Measurements from ENCODE around the gene LRRC4B.

DNA sequence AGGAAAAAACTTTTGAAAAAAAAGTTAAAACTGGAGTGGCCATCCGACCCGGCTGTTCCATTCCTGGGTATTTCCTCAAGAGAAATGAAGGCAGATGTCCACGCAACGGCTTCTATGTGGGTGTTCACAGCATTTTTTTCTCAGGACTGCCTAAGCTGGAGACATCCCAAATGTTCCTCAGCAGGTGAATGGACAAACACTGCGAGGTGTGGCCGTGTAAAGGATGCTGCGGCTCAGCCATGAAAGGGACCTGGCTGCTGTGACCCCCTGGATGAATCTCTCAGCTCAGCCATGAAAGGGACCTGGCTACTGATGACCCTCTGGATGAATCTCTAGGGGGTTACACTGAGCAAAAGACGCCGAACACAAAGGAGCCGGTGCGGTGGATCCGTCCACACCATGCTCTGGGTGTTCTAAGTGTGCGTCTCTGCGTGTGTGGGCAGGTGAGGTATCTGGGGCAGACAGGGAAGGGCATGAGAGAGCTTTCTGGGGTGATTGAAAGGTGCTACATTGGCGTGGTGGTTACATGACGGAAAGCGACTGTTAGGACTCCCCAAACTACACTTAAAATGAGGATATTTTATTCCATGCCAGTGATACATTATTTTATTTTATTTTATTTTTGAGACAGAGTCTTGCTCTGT is 47.3 kb downstream of the LRRC4B start:
- TF ChIP-seq, protein P1, sequence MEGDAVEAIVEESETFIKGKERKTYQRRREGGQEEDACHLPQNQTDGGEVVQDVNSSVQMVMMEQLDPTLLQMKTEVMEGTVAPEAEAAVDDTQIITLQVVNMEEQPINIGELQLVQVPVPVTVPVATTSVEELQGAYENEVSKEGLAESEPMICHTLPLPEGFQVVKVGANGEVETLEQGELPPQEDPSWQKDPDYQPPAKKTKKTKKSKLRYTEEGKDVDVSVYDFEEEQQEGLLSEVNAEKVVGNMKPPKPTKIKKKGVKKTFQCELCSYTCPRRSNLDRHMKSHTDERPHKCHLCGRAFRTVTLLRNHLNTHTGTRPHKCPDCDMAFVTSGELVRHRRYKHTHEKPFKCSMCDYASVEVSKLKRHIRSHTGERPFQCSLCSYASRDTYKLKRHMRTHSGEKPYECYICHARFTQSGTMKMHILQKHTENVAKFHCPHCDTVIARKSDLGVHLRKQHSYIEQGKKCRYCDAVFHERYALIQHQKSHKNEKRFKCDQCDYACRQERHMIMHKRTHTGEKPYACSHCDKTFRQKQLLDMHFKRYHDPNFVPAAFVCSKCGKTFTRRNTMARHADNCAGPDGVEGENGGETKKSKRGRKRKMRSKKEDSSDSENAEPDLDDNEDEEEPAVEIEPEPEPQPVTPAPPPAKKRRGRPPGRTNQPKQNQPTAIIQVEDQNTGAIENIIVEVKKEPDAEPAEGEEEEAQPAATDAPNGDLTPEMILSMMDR (IDR thresholded peaks at IDR 0.05) = no peak
- TF ChIP-seq POLR2A (IDR thresholded peaks at IDR 0.05) = no peak
